Stimulated activated CD8-positive, alpha-beta memory T cell treated with anti-CD3 and anti-CD28 coated beads, Interleukin-12 subunit alpha, Interleukin-12 subunit beta, amount 100 ng/mL, for 1 hour (primary cell): ENCODE data around the gene RHOB.
A peak's percentile ranks its signal among the peaks of the same experiment; 100 is the strongest.
"Not testable (repeated sequence)": the region's sequence is repeated elsewhere in the genome, so short reads cannot be mapped to it uniquely, and the experiment has no call there.

Experiments
- DNase-seq: peaks from one replicate; pipeline ENCODE4 v3.0.0-alpha.2; 2020; ENCODE audit warnings: low read depth

The RHOB gene

GRCh38 chr2:20422402-20423271 lies 24.2 kb upstream of the RHOB start:
- DNase-seq = no peak

GRCh38 chr2:20423359-20423758 lies 23.5 kb upstream of the RHOB start:
- DNase-seq = no peak

GRCh38 chr2:20423847-20424246 lies 23.0 kb upstream of the RHOB start:
- no peak for DNase-seq

GRCh38 chr2:20424300-20425290 lies 22.3 kb upstream of the RHOB start:
- DNase-seq = peak; percentile 9

- DNase-seq = no peak
Measured at GRCh38 chr2:20425371-20425881, 21.4 kb upstream of the RHOB start.

- DNase-seq = no peak
Measured at GRCh38 chr2:20425884-20426283, 21.0 kb upstream of the RHOB start.

- DNase-seq = no peak
Measured at GRCh38 chr2:20427931-20428526, 18.8 kb upstream of the RHOB start.

GRCh38 chr2:20428717-20429490 lies 18.0 kb upstream of the RHOB start:
- no peak for DNase-seq

- DNase-seq = no peak
Measured at GRCh38 chr2:20429528-20429927, 17.3 kb upstream of the RHOB start.

GRCh38 chr2:20430035-20430434 lies 16.8 kb upstream of the RHOB start:
- no peak for DNase-seq

- DNase-seq = no peak
Measured at GRCh38 chr2:20430461-20431300, 16.2 kb upstream of the RHOB start.

GRCh38 chr2:20431301-20431698 lies 15.6 kb upstream of the RHOB start:
- DNase-seq = no peak

- DNase-seq = no peak
Measured at GRCh38 chr2:20431772-20432171, 15.1 kb upstream of the RHOB start.

GRCh38 chr2:20432714-20433113 lies 14.2 kb upstream of the RHOB start:
- DNase-seq = no peak

GRCh38 chr2:20433249-20433648 lies 13.6 kb upstream of the RHOB start:
- no peak for DNase-seq

GRCh38 chr2:20433946-20434553 lies 12.8 kb upstream of the RHOB start:
- no peak for DNase-seq

GRCh38 chr2:20434588-20435294 lies 12.1 kb upstream of the RHOB start:
- DNase-seq = no peak

GRCh38 chr2:20435456-20435855 lies 11.4 kb upstream of the RHOB start:
- DNase-seq = not testable (repeated sequence)

- DNase-seq = no peak
Measured at GRCh38 chr2:20436716-20437470, 10.0 kb upstream of the RHOB start.
